HepG2 (cell line): ENCODE results near the gene RGP1. TPM values are rescaled to one million over a fixed set of nuclear protein-coding genes. Genes with fewer than 3 reads are reported as not detected.
A peak's percentile ranks its signal among the peaks of the same experiment; 100 is the strongest.

ENCODE experiments used
- ATAD3A ChIP-seq: sonication (generic); formaldehyde crosslinking; IDR thresholded peaks from 2 replicates; pipeline ENCODE4 v1.4.0; 2020; ENCODE audit warnings: missing genetic modification reagents
- EEA1 ChIP-seq: sonication (generic); formaldehyde crosslinking; IDR thresholded peaks from 2 replicates; pipeline ENCODE4 v1.5.1; 2020; ENCODE audit warnings: mild to moderate bottlenecking, missing genetic modification reagents, borderline replicate concordance
- EZH2 ChIP-seq: conservative IDR thresholded peaks from 2 replicates; pipeline ENCODE4 v1.6.1; 2012; ENCODE audit warnings: mild to moderate bottlenecking, low read depth, low read length, moderate library complexity
- HOXA9 ChIP-seq: sonication (generic); formaldehyde crosslinking; IDR thresholded peaks from 2 replicates; pipeline ENCODE4 v1.8.1; 2022; ENCODE audit warnings: missing genetic modification reagents, mild to moderate bottlenecking, moderate library complexity, borderline replicate concordance
- JUNB ChIP-seq: sonication (generic); formaldehyde crosslinking; IDR thresholded peaks from 2 replicates; pipeline ENCODE4 v1.8.0; 2022; ENCODE audit warnings: missing genetic modification reagents, mild to moderate bottlenecking, borderline replicate concordance
- NCOA5 ChIP-seq: sonication (generic); formaldehyde crosslinking; IDR thresholded peaks from 2 replicates; pipeline ENCODE4 v1.4.0; 2020; ENCODE audit warnings: missing genetic modification reagents
- NFE2 ChIP-seq: sonication (generic); formaldehyde crosslinking; IDR thresholded peaks from 2 replicates; pipeline ENCODE4 v1.4.0; 2020; ENCODE audit warnings: missing genetic modification reagents
- PHF21A ChIP-seq: sonication (generic); formaldehyde crosslinking; IDR thresholded peaks from 2 replicates; pipeline ENCODE4 v1.5.0; 2020; ENCODE audit warnings: mild to moderate bottlenecking, missing genetic modification reagents
- RBAK ChIP-seq: sonication (generic); formaldehyde crosslinking; IDR thresholded peaks from 2 replicates; pipeline ENCODE4 v1.5.1; 2020; ENCODE audit warnings: mild to moderate bottlenecking, missing genetic modification reagents
- SIN3A ChIP-seq: IDR thresholded peaks from 2 replicates; pipeline ENCODE4 v1.6.1; 2011; ENCODE audit warnings: low read depth, mild to moderate bottlenecking, control low read depth, low read length, borderline replicate concordance
- TBL1XR1 ChIP-seq: fragments of 150-350 bp; IDR thresholded peaks from 2 replicates; pipeline ENCODE4 v1.6.1; 2014; ENCODE audit warnings: borderline replicate concordance, low read length; ENCODE audit not compliant: partially characterized antibody
- TEAD3 ChIP-seq: optimal IDR thresholded peaks from 2 replicates; pipeline ENCODE3; 2016; ENCODE audit warnings: borderline replicate concordance
- ZFP90 ChIP-seq: sonication (generic); formaldehyde crosslinking; IDR thresholded peaks from 2 replicates; pipeline ENCODE4 v1.8.0; 2022; ENCODE audit warnings: missing genetic modification reagents, mild to moderate bottlenecking, inconsistent platforms, borderline replicate concordance
- ZNF7 ChIP-seq: IDR thresholded peaks from 2 replicates; pipeline ENCODE4 v1.6.1; 2016; ENCODE audit warnings: missing biosample characterization, missing genetic modification reagents
- ZSCAN29 ChIP-seq: sonication (generic); formaldehyde crosslinking; conservative IDR thresholded peaks from 2 replicates; pipeline ENCODE4 v1.4.0; 2020; ENCODE audit warnings: mild to moderate bottlenecking, missing genetic modification reagents
- polyA plus RNA-seq, 8 experiments: library from polyadenylated mRNA; depleted of rRNA in 3 of 8; stranded (reverse) in 7 of 8; unstranded in 1 of 8; fragments of >200 nt; fragmentation: Illumina TruSeq in 4 of 8; extraction: Trizol in 4 of 8; gene quantifications; 2 replicates each; pipeline versions ENCODE4 v1.2.1 to v1.2.3, GENCODE V29; 2011 to 2016; ENCODE audit warnings: low read depth in 4 of 8, missing spikeins in 1 of 8, mixed read lengths in 1 of 8; ENCODE audit not compliant: insufficient read depth in 1 of 8
- total RNA-seq, 5 experiments: library from RNA; depleted of rRNA; stranded (reverse); fragments of >200 nt; fragmentation: Illumina TruSeq; extraction: Trizol; gene quantifications; 2 replicates each; pipeline ENCODE4 v1.2.3, GENCODE V29; 2016; ENCODE audit warnings: low read depth in 1 of 5
- TF ChIP-seq, protein P1 (sequence below): sonication (generic); formaldehyde crosslinking; IDR thresholded peaks from 2 replicates; pipeline ENCODE4 v1.4.0; 2020; ENCODE audit warnings: mild to moderate bottlenecking, missing genetic modification reagents, borderline replicate concordance
- TF ChIP-seq, protein P2 (sequence below): IDR thresholded peaks from 2 replicates; pipeline ENCODE4 v1.6.1; 2018; ENCODE audit warnings: missing genetic modification reagents, mild to moderate bottlenecking, missing compliant biosample characterization
- TF ChIP-seq, protein P3 (sequence below): sonication (generic); formaldehyde crosslinking; IDR thresholded peaks from 2 replicates; pipeline ENCODE4 v1.4.0; 2020; ENCODE audit warnings: missing genetic modification reagents
- TF ChIP-seq, protein P4 (sequence below): sonication (generic); formaldehyde crosslinking; IDR thresholded peaks from 2 replicates; pipeline ENCODE4 v1.5.0; 2020; ENCODE audit warnings: mild to moderate bottlenecking, missing genetic modification reagents, borderline replicate concordance
- TF ChIP-seq, protein P5 (sequence below): sonication (generic); formaldehyde crosslinking; IDR thresholded peaks from 2 replicates; pipeline ENCODE4 v1.4.0; 2020; ENCODE audit warnings: mild to moderate bottlenecking, missing genetic modification reagents

RGP1 gene
- total and polyA plus RNA-seq, 2 of the 13 experiments (the other 11 are each of a cell fraction or from before 2014, with no cell fraction given): 12.7 to 21.0 TPM

DNA sequence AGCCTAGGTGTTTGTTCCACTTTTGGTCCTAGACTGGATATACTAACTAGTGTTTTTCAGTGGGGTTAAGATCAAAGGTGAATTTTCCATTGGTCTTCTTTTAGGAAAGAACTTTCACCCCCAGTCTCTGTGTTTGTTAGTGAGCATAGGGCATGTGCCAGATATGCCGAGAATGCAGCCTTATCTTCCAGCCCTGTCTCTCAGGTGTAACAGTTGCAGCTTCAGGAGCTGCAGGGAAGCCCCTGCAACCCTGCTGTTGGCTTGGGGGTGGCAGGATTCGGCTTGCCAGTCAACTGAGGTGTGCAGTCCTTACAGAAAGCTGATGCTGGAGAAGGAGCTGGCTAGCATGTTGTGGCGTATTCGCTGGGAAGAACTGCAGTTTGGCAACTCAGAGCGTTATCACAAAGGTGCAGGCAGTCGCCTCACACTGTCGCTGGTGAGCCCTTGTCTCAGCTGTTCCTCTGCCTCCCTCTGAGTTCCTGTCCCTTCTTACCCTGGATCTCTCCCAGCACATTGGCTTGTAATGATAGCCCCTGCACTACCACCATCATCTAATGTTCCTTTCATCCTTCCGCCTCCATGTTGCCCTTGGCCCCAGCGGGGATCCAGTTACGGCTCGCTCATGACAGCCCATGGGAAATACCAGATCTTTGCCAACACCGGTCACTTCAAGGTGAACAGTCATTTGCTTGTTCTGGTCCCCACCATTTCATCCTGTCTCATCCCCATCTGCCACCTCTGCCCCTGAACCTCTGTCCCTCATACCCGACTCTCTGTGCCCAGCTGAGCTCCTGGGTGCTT is 52.4 kb downstream of the RGP1 start (continued):
- TF ChIP-seq, protein P1, sequence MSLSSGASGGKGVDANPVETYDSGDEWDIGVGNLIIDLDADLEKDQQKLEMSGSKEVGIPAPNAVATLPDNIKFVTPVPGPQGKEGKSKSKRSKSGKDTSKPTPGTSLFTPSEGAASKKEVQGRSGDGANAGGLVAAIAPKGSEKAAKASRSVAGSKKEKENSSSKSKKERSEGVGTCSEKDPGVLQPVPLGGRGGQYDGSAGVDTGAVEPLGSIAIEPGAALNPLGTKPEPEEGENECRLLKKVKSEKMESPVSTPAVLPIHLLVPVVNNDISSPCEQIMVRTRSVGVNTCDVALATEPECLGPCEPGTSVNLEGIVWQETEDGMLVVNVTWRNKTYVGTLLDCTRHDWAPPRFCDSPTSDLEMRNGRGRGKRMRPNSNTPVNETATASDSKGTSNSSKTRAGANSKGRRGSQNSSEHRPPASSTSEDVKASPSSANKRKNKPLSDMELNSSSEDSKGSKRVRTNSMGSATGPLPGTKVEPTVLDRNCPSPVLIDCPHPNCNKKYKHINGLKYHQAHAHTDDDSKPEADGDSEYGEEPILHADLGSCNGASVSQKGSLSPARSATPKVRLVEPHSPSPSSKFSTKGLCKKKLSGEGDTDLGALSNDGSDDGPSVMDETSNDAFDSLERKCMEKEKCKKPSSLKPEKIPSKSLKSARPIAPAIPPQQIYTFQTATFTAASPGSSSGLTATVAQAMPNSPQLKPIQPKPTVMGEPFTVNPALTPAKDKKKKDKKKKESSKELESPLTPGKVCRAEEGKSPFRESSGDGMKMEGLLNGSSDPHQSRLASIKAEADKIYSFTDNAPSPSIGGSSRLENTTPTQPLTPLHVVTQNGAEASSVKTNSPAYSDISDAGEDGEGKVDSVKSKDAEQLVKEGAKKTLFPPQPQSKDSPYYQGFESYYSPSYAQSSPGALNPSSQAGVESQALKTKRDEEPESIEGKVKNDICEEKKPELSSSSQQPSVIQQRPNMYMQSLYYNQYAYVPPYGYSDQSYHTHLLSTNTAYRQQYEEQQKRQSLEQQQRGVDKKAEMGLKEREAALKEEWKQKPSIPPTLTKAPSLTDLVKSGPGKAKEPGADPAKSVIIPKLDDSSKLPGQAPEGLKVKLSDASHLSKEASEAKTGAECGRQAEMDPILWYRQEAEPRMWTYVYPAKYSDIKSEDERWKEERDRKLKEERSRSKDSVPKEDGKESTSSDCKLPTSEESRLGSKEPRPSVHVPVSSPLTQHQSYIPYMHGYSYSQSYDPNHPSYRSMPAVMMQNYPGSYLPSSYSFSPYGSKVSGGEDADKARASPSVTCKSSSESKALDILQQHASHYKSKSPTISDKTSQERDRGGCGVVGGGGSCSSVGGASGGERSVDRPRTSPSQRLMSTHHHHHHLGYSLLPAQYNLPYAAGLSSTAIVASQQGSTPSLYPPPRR (CRISPR knock-in tag): no peak
- TF ChIP-seq EZH2: no peak
- TF ChIP-seq EEA1 (CRISPR knock-in tag): no peak
- no peak for TF ChIP-seq HOXA9 (CRISPR knock-in tag)
- no peak for TF ChIP-seq ZFP90 (CRISPR knock-in tag)
- TF ChIP-seq, protein P2, sequence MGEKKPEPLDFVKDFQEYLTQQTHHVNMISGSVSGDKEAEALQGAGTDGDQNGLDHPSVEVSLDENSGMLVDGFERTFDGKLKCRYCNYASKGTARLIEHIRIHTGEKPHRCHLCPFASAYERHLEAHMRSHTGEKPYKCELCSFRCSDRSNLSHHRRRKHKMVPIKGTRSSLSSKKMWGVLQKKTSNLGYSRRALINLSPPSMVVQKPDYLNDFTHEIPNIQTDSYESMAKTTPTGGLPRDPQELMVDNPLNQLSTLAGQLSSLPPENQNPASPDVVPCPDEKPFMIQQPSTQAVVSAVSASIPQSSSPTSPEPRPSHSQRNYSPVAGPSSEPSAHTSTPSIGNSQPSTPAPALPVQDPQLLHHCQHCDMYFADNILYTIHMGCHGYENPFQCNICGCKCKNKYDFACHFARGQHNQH: no peak
- no peak for TF ChIP-seq SIN3A
- TF ChIP-seq NCOA5 (CRISPR knock-in tag): no peak
- no peak for TF ChIP-seq NFE2
- TF ChIP-seq ZSCAN29 (CRISPR knock-in tag): no peak
- no peak for TF ChIP-seq RBAK (CRISPR knock-in tag)
- TF ChIP-seq, protein P3, sequence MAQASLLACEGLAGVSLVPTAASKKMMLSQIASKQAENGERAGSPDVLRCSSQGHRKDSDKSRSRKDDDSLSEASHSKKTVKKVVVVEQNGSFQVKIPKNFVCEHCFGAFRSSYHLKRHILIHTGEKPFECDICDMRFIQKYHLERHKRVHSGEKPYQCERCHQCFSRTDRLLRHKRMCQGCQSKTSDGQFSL (CRISPR knock-in tag): no peak
- TF ChIP-seq, protein P4, sequence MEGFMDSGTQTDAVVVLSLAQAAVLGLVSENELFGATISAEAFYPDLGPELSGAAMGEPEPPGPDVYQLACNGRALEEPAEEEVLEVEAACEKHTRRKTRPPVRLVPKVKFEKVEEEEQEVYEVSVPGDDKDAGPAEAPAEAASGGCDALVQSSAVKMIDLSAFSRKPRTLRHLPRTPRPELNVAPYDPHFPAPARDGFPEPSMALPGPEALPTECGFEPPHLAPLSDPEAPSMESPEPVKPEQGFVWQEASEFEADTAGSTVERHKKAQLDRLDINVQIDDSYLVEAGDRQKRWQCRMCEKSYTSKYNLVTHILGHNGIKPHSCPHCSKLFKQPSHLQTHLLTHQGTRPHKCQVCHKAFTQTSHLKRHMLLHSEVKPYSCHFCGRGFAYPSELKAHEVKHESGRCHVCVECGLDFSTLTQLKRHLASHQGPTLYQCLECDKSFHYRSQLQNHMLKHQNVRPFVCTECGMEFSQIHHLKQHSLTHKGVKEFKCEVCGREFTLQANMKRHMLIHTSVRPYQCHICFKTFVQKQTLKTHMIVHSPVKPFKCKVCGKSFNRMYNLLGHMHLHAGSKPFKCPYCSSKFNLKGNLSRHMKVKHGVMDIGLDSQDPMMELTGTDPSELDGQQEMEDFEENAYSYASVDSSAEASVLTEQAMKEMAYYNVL (CRISPR knock-in tag): peak; percentile 63
- TF ChIP-seq, protein P5, sequence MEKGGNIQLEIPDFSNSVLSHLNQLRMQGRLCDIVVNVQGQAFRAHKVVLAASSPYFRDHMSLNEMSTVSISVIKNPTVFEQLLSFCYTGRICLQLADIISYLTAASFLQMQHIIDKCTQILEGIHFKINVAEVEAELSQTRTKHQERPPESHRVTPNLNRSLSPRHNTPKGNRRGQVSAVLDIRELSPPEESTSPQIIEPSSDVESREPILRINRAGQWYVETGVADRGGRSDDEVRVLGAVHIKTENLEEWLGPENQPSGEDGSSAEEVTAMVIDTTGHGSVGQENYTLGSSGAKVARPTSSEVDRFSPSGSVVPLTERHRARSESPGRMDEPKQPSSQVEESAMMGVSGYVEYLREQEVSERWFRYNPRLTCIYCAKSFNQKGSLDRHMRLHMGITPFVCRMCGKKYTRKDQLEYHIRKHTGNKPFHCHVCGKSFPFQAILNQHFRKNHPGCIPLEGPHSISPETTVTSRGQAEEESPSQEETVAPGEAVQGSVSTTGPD (CRISPR knock-in tag): 0 out of 2 replicates have a peak, but pooled peaks have one; percentile 32
- no peak for TF ChIP-seq TBL1XR1
- no peak for TF ChIP-seq JUNB (CRISPR knock-in tag)
- no peak for TF ChIP-seq ATAD3A (CRISPR knock-in tag)
- TF ChIP-seq PHF21A: 0 out of 2 replicates have a peak, but pooled peaks have one; percentile 35
- peak; percentile 96 for TF ChIP-seq TEAD3 (CRISPR knock-in tag)
- no peak for TF ChIP-seq ZNF7 (CRISPR knock-in tag)
